CD4-positive, alpha-beta memory T cell (primary cell): ENCODE measurements around the gene CTDP1. TPM values are rescaled to one million over a fixed set of nuclear protein-coding genes. Genes with fewer than 3 reads are reported as not detected.

Experiments used
- CTCF ChIA-PET: fragments of 350-600 bp; sonication (Branson Sonifier 250); formaldehyde crosslinking; loops from one replicate; lab custom pipeline; 2021; ENCODE audit warnings: inconsistent platforms; ENCODE audit not compliant: partially characterized antibody; lab: Charles Lee
- POLR2A ChIA-PET: fragments of 350-600 bp; sonication (Branson Sonifier 250); formaldehyde crosslinking; loops from one replicate; lab custom pipeline; 2021; ENCODE audit not compliant: partially characterized antibody; lab: Charles Lee
- DNase-seq, 5 donors: peaks; one replicate each; pipeline versions ENCODE4 v3.0.0 to v3.0.0-alpha.2; 2020 to 2022; ENCODE audit warnings: mixed read lengths in 1 of 5
- H3K27ac ChIP-seq: one replicate; pipeline ENCODE4 v1.7.0; 2013; ENCODE audit warnings: low read depth, low read length
- H3K27me3 ChIP-seq: 2 replicates; pipeline ENCODE4 v1.7.0; 2013; ENCODE audit warnings: mild to moderate bottlenecking, low read length, moderate library complexity; ENCODE audit not compliant: insufficient read depth
- H3K36me3 ChIP-seq: 2 replicates; pipeline ENCODE4 v1.7.0; 2013; ENCODE audit warnings: mild to moderate bottlenecking, low read length, moderate library complexity; ENCODE audit not compliant: insufficient read depth
- H3K4me1 ChIP-seq: 2 replicates; pipeline ENCODE4 v1.7.0; 2013; ENCODE audit warnings: mild to moderate bottlenecking, low read length, moderate library complexity; ENCODE audit not compliant: insufficient read depth
- H3K4me3 ChIP-seq, 2 donors: one replicate each; pipeline ENCODE4 v1.7.0; 2013; ENCODE audit warnings: low read length in 2 of 2, mild to moderate bottlenecking in 1 of 2
- H3K9me3 ChIP-seq, 2 donors: one replicate each; pipeline ENCODE4 v1.7.0; 2013; ENCODE audit warnings: low read length in 2 of 2, control low read depth in 1 of 2; ENCODE audit not compliant: control insufficient read depth in 1 of 2
- H3K27ac Mint-ChIP-seq, 7 donors: one replicate each; pipeline ENCODE4 v1.8.0; 2020 to 2021; ENCODE audit warnings: mixed read lengths in 7 of 7, mild to moderate bottlenecking in 6 of 7, inconsistent platforms in 3 of 7, moderate library complexity in 3 of 7
- H3K27me3 Mint-ChIP-seq, 2 donors: one replicate each; pipeline ENCODE4 v1.8.0; 2020 to 2021; ENCODE audit warnings: mixed read lengths in 2 of 2
- H3K36me3 Mint-ChIP-seq, 2 donors: one replicate each; pipeline ENCODE4 v1.8.0; 2020 to 2021; ENCODE audit warnings: mixed read lengths in 2 of 2, inconsistent platforms in 1 of 2, mild to moderate bottlenecking in 1 of 2
- H3K4me1 Mint-ChIP-seq, 4 donors: one replicate each; pipeline ENCODE4 v1.8.0; 2020 to 2021; ENCODE audit warnings: mixed read lengths in 4 of 4, mild to moderate bottlenecking in 1 of 4
- H3K4me3 Mint-ChIP-seq, 8 donors: one replicate each; pipeline ENCODE4 v1.8.0; 2020 to 2021; ENCODE audit warnings: mixed read lengths in 8 of 8, mild to moderate bottlenecking in 7 of 8, moderate library complexity in 6 of 8, inconsistent platforms in 3 of 8
- H3K9me3 Mint-ChIP-seq, 8 donors: one replicate each; pipeline ENCODE4 v1.8.0; 2020 to 2021; ENCODE audit warnings: mixed read lengths in 8 of 8, mild to moderate bottlenecking in 5 of 8, inconsistent platforms in 3 of 8, moderate library complexity in 1 of 8
- intact Hi-C: fragments of 100-400 bp; cut with micrococcal nuclease; formaldehyde crosslinking; loops from one replicate; pipeline ENCODE4 v1.15.1; 2023
- polyA plus RNA-seq, 2 donors: library from polyadenylated mRNA; unstranded; fragments of 300-500 nt; fragmentation: Illumina TruSeq; gene quantifications; one replicate each; pipeline ENCODE4 v1.2.3, GENCODE V29; 2021
- total RNA-seq, 2 experiments: library from RNA; stranded (reverse); gene quantifications; one replicate each; pipeline ENCODE4 v1.2.3, GENCODE V29; 2021

The CTDP1 gene
- total and polyA plus RNA-seq, 4 experiments from 2014 or later: 8.5 to 44.5 (median 36.4) TPM

- Mint-ChIP-seq H3K27me3 (no peaks in the 10 kb centered on the region), H3K9me3 (no peaks in the 10 kb centered on the region), H3K4me1 (peaks cover 2 to 13% (median 3%) of the 10 kb centered on the region in 4 donors), H3K4me3 (no peak overlapping the region), H3K36me3 (peaks cover 46 to 74% of the 10 kb centered on the region in 2 donors), H3K27ac (peak overlapping the region in 1 of 7 donors; percentile 38)
- Histone ChIP-seq H3K36me3 (peaks cover 61% of the 10 kb centered on the region), H3K4me3 (no peak overlapping the region), H3K27me3 (no peaks in the 10 kb centered on the region), H3K9me3 (no peaks in the 10 kb centered on the region), H3K4me1 (no peaks in the 10 kb centered on the region), H3K27ac (no peak overlapping the region)
- no peak for DNase-seq
- CTCF ChIA-PET: no interaction called here
- intact Hi-C loops: no loop called here
- POLR2A ChIA-PET: no interaction called here
Observed at GRCh38 chr18:79712206-79712857, 32.7 kb downstream of the CTDP1 start.

- ChIA-PET POLR2A (no interaction called here), CTCF (no interaction called here)
Observed at GRCh38 chr18:79713341-79713740, 33.7 kb downstream of the CTDP1 start.

GRCh38 chr18:79714531-79715240 is 35.1 kb downstream of the CTDP1 start:
- H3K4me3 ChIP-seq: no peak overlapping the region
- ChIA-PET POLR2A (no interaction called here), CTCF (no interaction called here)
- no peak overlapping the region for H3K27ac ChIP-seq
- no peak for DNase-seq
- H3K9me3 ChIP-seq: no peaks in the 10 kb centered on the region
- H3K27me3 Mint-ChIP-seq: no peaks in the 10 kb centered on the region
- no peak overlapping the region for H3K27ac Mint-ChIP-seq
- H3K36me3 Mint-ChIP-seq: peaks cover 52 to 70% of the 10 kb centered on the region in 2 donors
- H3K36me3 ChIP-seq: peaks cover 56% of the 10 kb centered on the region
- no peaks in the 10 kb centered on the region for H3K27me3 ChIP-seq
- H3K4me3 Mint-ChIP-seq: no peak overlapping the region
- no peaks in the 10 kb centered on the region for H3K4me1 ChIP-seq
- intact Hi-C loops: no loop called here
- H3K9me3 Mint-ChIP-seq: no peaks in the 10 kb centered on the region
- H3K4me1 Mint-ChIP-seq: peaks cover 0 to 4% (median 0%) of the 10 kb centered on the region in 4 donors

More at GRCh38 chr18:79713341-79713740, 33.7 kb downstream of the CTDP1 start:
- H3K27me3 ChIP-seq: no peaks in the 10 kb centered on the region
- no peak overlapping the region for H3K27ac ChIP-seq
- H3K36me3 Mint-ChIP-seq: peaks cover 45 to 67% of the 10 kb centered on the region in 2 donors
- no peak for DNase-seq
- H3K4me1 ChIP-seq: no peaks in the 10 kb centered on the region
- H3K9me3 Mint-ChIP-seq: no peaks in the 10 kb centered on the region
- H3K9me3 ChIP-seq: no peaks in the 10 kb centered on the region
- no peak overlapping the region for H3K4me3 ChIP-seq
- H3K4me3 Mint-ChIP-seq: no peak overlapping the region
- peaks cover 51% of the 10 kb centered on the region for H3K36me3 ChIP-seq
- no peaks in the 10 kb centered on the region for H3K27me3 Mint-ChIP-seq
- H3K27ac Mint-ChIP-seq: peak overlapping the region in 3 of 7 donors; percentile 35 to 63 (median 38)
- intact Hi-C loops: no loop called here
- H3K4me1 Mint-ChIP-seq: peaks cover 0 to 8% (median under 1%) of the 10 kb centered on the region in 4 donors

- no peak overlapping the region for H3K4me3 Mint-ChIP-seq
- H3K9me3 Mint-ChIP-seq: no peaks in the 10 kb centered on the region
- Histone ChIP-seq H3K4me1 (no peaks in the 10 kb centered on the region), H3K9me3 (no peaks in the 10 kb centered on the region), H3K27ac (no peak overlapping the region), H3K27me3 (no peaks in the 10 kb centered on the region), H3K4me3 (no peak overlapping the region), H3K36me3 (peaks cover 54% of the 10 kb centered on the region)
- peaks cover 55 to 70% of the 10 kb centered on the region in 2 donors for H3K36me3 Mint-ChIP-seq
- POLR2A ChIA-PET: no interaction called here
- CTCF ChIA-PET: no interaction called here
- intact Hi-C loops: no loop called here
- DNase-seq: no peak
- H3K27ac Mint-ChIP-seq: peak overlapping the region in 1 of 7 donors; percentile 35
- H3K27me3 Mint-ChIP-seq: no peaks in the 10 kb centered on the region
- peaks cover 0 to 4% (median 0%) of the 10 kb centered on the region in 4 donors for H3K4me1 Mint-ChIP-seq
Observed at GRCh38 chr18:79715280-79715679, 35.7 kb downstream of the CTDP1 start.

- H3K27me3 Mint-ChIP-seq: no peaks in the 10 kb centered on the region
- no peaks in the 10 kb centered on the region for H3K9me3 Mint-ChIP-seq
- no peak overlapping the region for H3K27ac Mint-ChIP-seq
- H3K4me3 Mint-ChIP-seq: no peak overlapping the region
- DNase-seq: no peak
- no peaks in the 10 kb centered on the region for H3K9me3 ChIP-seq
- no peaks in the 10 kb centered on the region for H3K4me1 ChIP-seq
- CTCF ChIA-PET: no interaction called here
- no peak overlapping the region for H3K27ac ChIP-seq
- H3K4me1 Mint-ChIP-seq: peaks cover 0 to 4% (median 2%) of the 10 kb centered on the region in 4 donors
- H3K27me3 ChIP-seq: no peaks in the 10 kb centered on the region
- intact Hi-C loops: no loop called here
- peaks cover 53 to 67% of the 10 kb centered on the region in 2 donors for H3K36me3 Mint-ChIP-seq
- H3K4me3 ChIP-seq: no peak overlapping the region
- H3K36me3 ChIP-seq: peaks cover 56% of the 10 kb centered on the region
- POLR2A ChIA-PET: no interaction called here
Observed at GRCh38 chr18:79717059-79717458, 37.5 kb downstream of the CTDP1 start.

GRCh38 chr18:79717555-79718074 is 38.0 kb downstream of the CTDP1 start:
- no peak for DNase-seq
- Mint-ChIP-seq H3K4me1 (peaks cover 0 to 4% (median 2%) of the 10 kb centered on the region in 4 donors), H3K9me3 (no peaks in the 10 kb centered on the region), H3K36me3 (peaks cover 50 to 67% of the 10 kb centered on the region in 2 donors), H3K4me3 (no peak overlapping the region), H3K27ac (no peak overlapping the region), H3K27me3 (no peaks in the 10 kb centered on the region)
- H3K4me3 ChIP-seq: no peak overlapping the region
- no peak overlapping the region for H3K27ac ChIP-seq
- POLR2A ChIA-PET: no interaction called here
- H3K27me3 ChIP-seq: no peaks in the 10 kb centered on the region
- no peaks in the 10 kb centered on the region for H3K9me3 ChIP-seq
- CTCF ChIA-PET: no interaction called here
- H3K4me1 ChIP-seq: no peaks in the 10 kb centered on the region
- intact Hi-C loops: no loop called here
- peaks cover 53% of the 10 kb centered on the region for H3K36me3 ChIP-seq

GRCh38 chr18:79718126-79718525 is 38.5 kb downstream of the CTDP1 start:
- CTCF ChIA-PET: no interaction called here
- H3K4me3 Mint-ChIP-seq: no peak overlapping the region
- peak overlapping the region in 3 of 7 donors; percentile 15 to 52 (median 47) for H3K27ac Mint-ChIP-seq

More at GRCh38 chr18:79718126-79718525, 38.5 kb downstream of the CTDP1 start:
- Histone ChIP-seq H3K4me1 (no peaks in the 10 kb centered on the region), H3K27ac (no peak overlapping the region), H3K36me3 (peaks cover 53% of the 10 kb centered on the region), H3K4me3 (no peak overlapping the region), H3K9me3 (no peaks in the 10 kb centered on the region), H3K27me3 (no peaks in the 10 kb centered on the region)
- intact Hi-C loops: no loop called here
- Mint-ChIP-seq H3K9me3 (no peaks in the 10 kb centered on the region), H3K4me1 (peaks cover 0 to 4% (median 2%) of the 10 kb centered on the region in 4 donors), H3K27me3 (no peaks in the 10 kb centered on the region), H3K36me3 (peaks cover 45 to 67% of the 10 kb centered on the region in 2 donors)
- DNase-seq: no peak
- POLR2A ChIA-PET: no interaction called here
